NCI-H748 treated with DMSO at 0.1 percent for 48 hours (cell line): Measurements from ENCODE around the gene TPRKB.
"Not testable (repeated sequence)": the region's sequence is repeated elsewhere in the genome, so short reads cannot be mapped to it uniquely, and the experiment has no call there.

ENCODE experiments used
- DNase-seq: peaks from one replicate; lab custom pipeline; 2025; lab: John Stamatoyannopoulos, UW

TPRKB gene

GRCh38 chr2:73736855-73737779 lies at the start of gene TPRKB:
TSS of gene TPRKB (minus strand) at chr2:73737345. CDS start at chr2:73734569, 2,776 bp downstream.
- peak; percentile 87 for DNase-seq

- DNase-seq = not testable (repeated sequence)
Observed at GRCh38 chr2:73783883-73784282, 46.7 kb upstream of the TPRKB start, which contains the start of gene C2orf78. TSS of gene C2orf78 (plus strand) at chr2:73784183. CDS start at chr2:73784310, 127 bp downstream.

- not testable (repeated sequence) for DNase-seq
Observed at GRCh38 chr2:73783402-73783801, 46.3 kb upstream of the TPRKB start.

- no peak for DNase-seq
Observed at GRCh38 chr2:73780237-73780582, 43.1 kb upstream of the TPRKB start.

GRCh38 chr2:73779467-73780236 lies 42.5 kb upstream of the TPRKB start, which contains the start of gene DUSP11:
TSS of gene DUSP11 (minus strand) at chr2:73780103. CDS start at chr2:73779974, 129 bp downstream.
- DNase-seq = peak; percentile 72

GRCh38 chr2:73778867-73779466 lies 41.8 kb upstream of the TPRKB start:
- DNase-seq = not testable (repeated sequence)

- DNase-seq = no peak
Observed at GRCh38 chr2:73776869-73777519, 39.8 kb upstream of the TPRKB start.

- DNase-seq = no peak
Observed at GRCh38 chr2:73776381-73776780, 39.2 kb upstream of the TPRKB start.

- no peak for DNase-seq
Observed at GRCh38 chr2:73772819-73773218, 35.7 kb upstream of the TPRKB start.

GRCh38 chr2:73770725-73771124 lies 33.6 kb upstream of the TPRKB start:
- DNase-seq = no peak

GRCh38 chr2:73766994-73767393 lies 29.8 kb upstream of the TPRKB start:
- DNase-seq = no peak

- no peak for DNase-seq
Observed at GRCh38 chr2:73766349-73766748, 29.2 kb upstream of the TPRKB start.

- DNase-seq = no peak
Observed at GRCh38 chr2:73764945-73765344, 27.8 kb upstream of the TPRKB start.

- no peak for DNase-seq
Observed at GRCh38 chr2:73762571-73762970, 25.4 kb upstream of the TPRKB start.

GRCh38 chr2:73759904-73760303 lies 22.8 kb upstream of the TPRKB start:
- DNase-seq = no peak

- no peak for DNase-seq
Observed at GRCh38 chr2:73759285-73759764, 22.2 kb upstream of the TPRKB start.

- not testable (repeated sequence) for DNase-seq
Observed at GRCh38 chr2:73754332-73754731, 17.2 kb upstream of the TPRKB start.

GRCh38 chr2:73749314-73749713 lies 12.2 kb upstream of the TPRKB start:
- no peak for DNase-seq

GRCh38 chr2:73746877-73747208 lies 9.7 kb upstream of the TPRKB start:
- no peak for DNase-seq

- DNase-seq = no peak
Observed at GRCh38 chr2:73746015-73746876, 9.1 kb upstream of the TPRKB start.

- no peak for DNase-seq
Observed at GRCh38 chr2:73740767-73741166, 3.6 kb upstream of the TPRKB start.
